Calu3 (cell line): Measurements from ENCODE around the gene NPIPB2. TPM values are rescaled to one million over a fixed set of nuclear protein-coding genes. Genes with fewer than 3 reads are reported as not detected.

Experiments used
- BruUV-seq: library from RNA; stranded (reverse); fragments of 400-500 nt; replicated peaks from 2 replicates; lab custom pipeline; 2021; lab: Mats Ljungman, UMichigan
- CTCF ChIA-PET: fragments of 300-600 bp; sonication (Branson Sonifier 250); formaldehyde crosslinking; loops from one replicate; lab custom pipeline; 2022; ENCODE audit warnings: antibody characterized with exemption; lab: Charles Lee
- DNase-seq: peaks from one replicate; pipeline ENCODE4 v3.0.0; 2022
- H3K27ac Mint-ChIP-seq: one replicate; pipeline ENCODE4 v1.8.0; 2022; ENCODE audit warnings: mixed read lengths; ENCODE audit not compliant: unreplicated experiment
- H3K27me3 Mint-ChIP-seq: one replicate; pipeline ENCODE4 v1.8.0; 2022; ENCODE audit warnings: mixed read lengths; ENCODE audit not compliant: unreplicated experiment
- H3K36me3 Mint-ChIP-seq: one replicate; pipeline ENCODE4 v1.8.0; 2022; ENCODE audit warnings: mild to moderate bottlenecking, moderate library complexity, mixed read lengths; ENCODE audit not compliant: insufficient read depth, unreplicated experiment
- H3K4me1 Mint-ChIP-seq: one replicate; pipeline ENCODE4 v1.8.0; 2022; ENCODE audit warnings: mild to moderate bottlenecking, low read depth, mixed read lengths; ENCODE audit not compliant: unreplicated experiment
- H3K4me3 Mint-ChIP-seq: one replicate; pipeline ENCODE4 v1.8.0; 2022; ENCODE audit warnings: mild to moderate bottlenecking, low read depth, moderate library complexity, mixed read lengths; ENCODE audit not compliant: unreplicated experiment
- H3K9me3 Mint-ChIP-seq: one replicate; pipeline ENCODE4 v1.8.0; 2022; ENCODE audit warnings: low read depth, mixed read lengths; ENCODE audit not compliant: unreplicated experiment
- intact Hi-C: fragments of 100-400 bp; cut with micrococcal nuclease; formaldehyde crosslinking; loops from one replicate; pipeline ENCODE4 v1.10.0; 2022; ENCODE audit not compliant: unreplicated experiment
- total RNA-seq: library from RNA; stranded (reverse); gene quantifications from 2 replicates; pipeline ENCODE4 v1.2.3, GENCODE V29; 2022
- TF ChIP-seq, protein P1 (sequence below): fragments of 200-600 bp; IDR thresholded peaks from one replicate; pipeline ENCODE4 v1.8.0; 2022; ENCODE audit warnings: antibody characterized with exemption; ENCODE audit not compliant: unreplicated experiment

The NPIPB2 gene
- total RNA-seq, 1 experiment from 2014 or later = 21.3 TPM

GRCh38 chr16:11915114-11915643 is 26.7 kb downstream of the NPIPB2 start:
- TF ChIP-seq, protein P1, sequence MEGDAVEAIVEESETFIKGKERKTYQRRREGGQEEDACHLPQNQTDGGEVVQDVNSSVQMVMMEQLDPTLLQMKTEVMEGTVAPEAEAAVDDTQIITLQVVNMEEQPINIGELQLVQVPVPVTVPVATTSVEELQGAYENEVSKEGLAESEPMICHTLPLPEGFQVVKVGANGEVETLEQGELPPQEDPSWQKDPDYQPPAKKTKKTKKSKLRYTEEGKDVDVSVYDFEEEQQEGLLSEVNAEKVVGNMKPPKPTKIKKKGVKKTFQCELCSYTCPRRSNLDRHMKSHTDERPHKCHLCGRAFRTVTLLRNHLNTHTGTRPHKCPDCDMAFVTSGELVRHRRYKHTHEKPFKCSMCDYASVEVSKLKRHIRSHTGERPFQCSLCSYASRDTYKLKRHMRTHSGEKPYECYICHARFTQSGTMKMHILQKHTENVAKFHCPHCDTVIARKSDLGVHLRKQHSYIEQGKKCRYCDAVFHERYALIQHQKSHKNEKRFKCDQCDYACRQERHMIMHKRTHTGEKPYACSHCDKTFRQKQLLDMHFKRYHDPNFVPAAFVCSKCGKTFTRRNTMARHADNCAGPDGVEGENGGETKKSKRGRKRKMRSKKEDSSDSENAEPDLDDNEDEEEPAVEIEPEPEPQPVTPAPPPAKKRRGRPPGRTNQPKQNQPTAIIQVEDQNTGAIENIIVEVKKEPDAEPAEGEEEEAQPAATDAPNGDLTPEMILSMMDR = no peak
- CTCF ChIA-PET = interaction anchor here (0.7 kb wide), 1 partner anchor 172 kb away, joined by 3 read pairs; no protein-coding TSS in a partner anchor
- peak; percentile 58 for DNase-seq
- intact Hi-C loops = no loop called here
- Mint-ChIP-seq H3K4me1 (peaks cover 34% of the 10 kb centered on the region), H3K27me3 (no peaks in the 10 kb centered on the region), H3K36me3 (peaks cover 53% of the 10 kb centered on the region), H3K9me3 (no peaks in the 10 kb centered on the region), H3K4me3 (peak overlapping the region; percentile 81), H3K27ac (peak overlapping the region; percentile 76)
- no TSS peak for BruUV-seq

DNA sequence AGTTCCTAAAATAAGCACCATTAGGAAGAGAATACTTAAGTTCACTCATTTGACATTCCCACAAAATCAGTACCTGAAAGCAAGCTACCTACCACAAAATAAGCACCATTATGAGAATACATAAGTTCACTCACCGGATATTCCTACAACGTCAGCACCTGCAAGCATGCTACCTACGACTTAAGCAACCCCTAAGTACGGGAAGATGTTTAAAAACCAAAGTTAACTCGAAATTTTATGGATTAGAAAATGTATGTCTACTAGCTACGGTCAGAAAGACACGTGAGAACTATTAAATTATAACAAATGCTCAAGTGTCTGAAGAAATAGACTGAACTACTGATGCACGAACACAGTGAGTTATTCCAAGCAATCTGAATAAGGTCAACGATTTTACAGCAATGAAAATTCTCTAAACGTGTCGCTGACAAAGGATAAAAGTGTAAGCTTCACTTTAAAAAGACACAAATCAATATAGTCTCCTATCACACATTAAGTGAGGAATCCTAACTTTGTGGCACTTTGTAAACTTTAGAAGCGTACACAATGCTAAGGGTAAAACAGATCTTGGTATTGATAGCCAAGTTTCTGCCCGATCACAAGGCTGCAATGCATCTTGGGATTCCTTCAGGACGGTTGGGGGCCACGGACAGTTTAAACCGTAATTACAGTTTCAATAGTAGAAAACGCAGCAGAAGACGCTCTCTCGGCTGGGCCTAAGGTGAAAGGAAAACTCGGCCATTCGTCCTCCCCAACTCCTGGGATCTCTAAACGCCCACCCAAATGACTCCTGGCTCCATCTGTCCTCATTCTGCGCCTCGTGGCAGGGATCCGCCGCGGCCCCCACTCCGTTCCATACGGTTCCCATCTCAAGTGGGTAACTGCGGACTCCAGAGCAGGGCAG is 27.4 kb downstream of the NPIPB2 start:
- intact Hi-C loops = loop anchor here (5.0 kb wide), 1 partner anchor 47 kb away; no protein-coding TSS in a partner anchor
- peak; percentile 24 for DNase-seq
- CTCF ChIA-PET = no interaction called here
- Mint-ChIP-seq H3K27me3 (no peaks in the 10 kb centered on the region), H3K36me3 (peaks cover 57% of the 10 kb centered on the region), H3K4me1 (peaks cover 41% of the 10 kb centered on the region), H3K27ac (peak overlapping the region; percentile 76), H3K4me3 (peak overlapping the region; percentile 81), H3K9me3 (no peaks in the 10 kb centered on the region)
- TF ChIP-seq, protein P1 = no peak
- no TSS peak for BruUV-seq

- CTCF ChIA-PET = interaction anchor here (0.6 to 1.7 kb wide), 2 partner anchors 29 to 154 kb away, joined by 4 read pairs; no protein-coding TSS in a partner anchor
- intact Hi-C loops = loop anchor here (5.0 kb wide), 1 partner anchor 46 kb away; no protein-coding TSS in a partner anchor
- Mint-ChIP-seq H3K27ac (peak overlapping the region; percentile 76), H3K36me3 (peaks cover 57% of the 10 kb centered on the region), H3K4me1 (peaks cover 44% of the 10 kb centered on the region), H3K9me3 (no peaks in the 10 kb centered on the region), H3K27me3 (no peaks in the 10 kb centered on the region), H3K4me3 (peak overlapping the region; percentile 81)
- TF ChIP-seq, protein P1 = no peak
- TSS peak; percentile 34 for BruUV-seq
- DNase-seq = peak; percentile 12
Measured at GRCh38 chr16:11913425-11914079, 28.3 kb downstream of the NPIPB2 start.
